HCT116 (cell line): Measurements from ENCODE around the gene CDH4. TPM values are rescaled to one million over a fixed set of nuclear protein-coding genes. Genes with fewer than 3 reads are reported as not detected.

Source experiments
- ATAC-seq: fragments of 200-7000 bp; cut with Tn5 transposase; 2 replicates; pipeline ENCODE4 v1.9.1; 2020; ENCODE audit warnings: mild to moderate bottlenecking, moderate library complexity
- BruUV-seq: library from RNA; stranded (reverse); fragments of 400-500 nt; replicated peaks from 2 replicates; lab custom pipeline; 2021; lab: Mats Ljungman, UMichigan
- CTCF ChIA-PET: fragments of 300-600 bp; sonication (Branson Sonifier 250); formaldehyde crosslinking; loops from one replicate; lab custom pipeline; 2021; ENCODE audit warnings: antibody characterized with exemption; lab: Charles Lee
- POLR2A ChIA-PET: fragments of 300-600, 350-600 bp; sonication (Branson Sonifier 250); formaldehyde crosslinking; loops from one replicate; lab custom pipeline; 2021; ENCODE audit warnings: antibody characterized with exemption; lab: Charles Lee
- RAD21 ChIA-PET, 2 experiments: fragments of 300-600 bp; sonication (Branson Sonifier 250); formaldehyde crosslinking; loops; one replicate each; lab custom pipeline; 2023; ENCODE audit warnings: low total read pairs in 2 of 2; ENCODE audit not compliant: uncharacterized antibody in 2 of 2, unreplicated experiment in 2 of 2, low non-redundant PET in 1 of 2; lab: Charles Lee
- DNase-seq: peaks from one replicate; pipeline ENCODE4 v3.0.0-alpha.2; 2010; ENCODE audit warnings: low read depth, low spot score
- H2AFZ ChIP-seq: fragments of 200-600 bp; shearing (Covaris generic), sonication (generic); 2 replicates; pipeline ENCODE4 v1.6.1; 2017; ENCODE audit warnings: low read depth, mixed run types, mixed read lengths, antibody characterized with exemption, low read length; ENCODE audit not compliant: poor library complexity, severe bottlenecking
- H3K27ac ChIP-seq: 2 replicates; pipeline ENCODE4 v1.5.1; 2012; ENCODE audit warnings: low read depth, low read length
- H3K27me3 ChIP-seq: fragments of 200-600 bp; sonication (generic); 2 replicates; pipeline ENCODE4 v1.6.1; 2016; ENCODE audit warnings: mixed run types, low read length, mixed read lengths; ENCODE audit not compliant: insufficient read depth
- H3K36me3 ChIP-seq, 2 experiments: fragments of 200-500 bp in 1 of 2; fragments of 200-600 bp in 1 of 2; sonication (Bioruptor generic) in 1 of 2; sonication (generic) in 1 of 2; 2 replicates each; pipeline versions ENCODE4 v1.5.1 to v1.6.1; 2014 to 2016; ENCODE audit warnings: low read length in 2 of 2, inconsistent platforms in 1 of 2, mixed read lengths in 1 of 2, mixed run types in 1 of 2; ENCODE audit not compliant: insufficient read depth in 2 of 2, control insufficient read depth in 1 of 2
- H3K4me1 ChIP-seq, 2 experiments: fragments of 200-600 bp in 1 of 2; sonication (generic) in 1 of 2; 2 replicates each; pipeline versions ENCODE4 v1.5.1 to v1.6.1; 2012 to 2017; ENCODE audit warnings: low read length in 2 of 2, inconsistent platforms in 1 of 2, mild to moderate bottlenecking in 1 of 2, mixed read lengths in 1 of 2, mixed run types in 1 of 2, moderate library complexity in 1 of 2; ENCODE audit not compliant: insufficient read depth in 2 of 2, control insufficient read depth in 1 of 2
- H3K4me2 ChIP-seq: fragments of 200-600 bp; sonication (generic); 2 replicates; pipeline ENCODE4 v1.6.1; 2017; ENCODE audit warnings: mixed run types, low read length, mixed read lengths
- H3K4me3 ChIP-seq, 2 experiments: fragments of 200-600 bp in 1 of 2; sonication (generic) in 1 of 2; replicated peaks in 1 of 2; 2 replicates each; pipeline ENCODE4 v1.5.1; 2011 to 2016; ENCODE audit warnings: low read length in 2 of 2, control low read depth in 1 of 2, low read depth in 1 of 2, mild to moderate bottlenecking in 1 of 2, mixed read lengths in 1 of 2, mixed run types in 1 of 2
- H3K79me2 ChIP-seq: fragments of 200-600 bp; sonication (generic); 2 replicates; pipeline ENCODE4 v1.6.1; 2017; ENCODE audit warnings: mild to moderate bottlenecking, mixed run types, low read length, moderate library complexity, mixed read lengths; ENCODE audit not compliant: insufficient read depth
- H3K9ac ChIP-seq: fragments of 200-600 bp; sonication (generic); 2 replicates; pipeline ENCODE4 v1.6.1; 2016; ENCODE audit warnings: low read length, mixed read lengths
- H3K9me2 ChIP-seq: fragments of 200-600 bp; sonication (generic), shearing (Covaris generic); 2 replicates; pipeline ENCODE4 v1.6.1; 2017; ENCODE audit warnings: mixed run types, mild to moderate bottlenecking, moderate library complexity; ENCODE audit not compliant: insufficient read depth
- H3K9me3 ChIP-seq, 2 experiments: fragments of 200-500 bp in 1 of 2; fragments of 200-600 bp in 1 of 2; sonication (Bioruptor generic) in 1 of 2; sonication (generic) in 1 of 2; 2 replicates each; pipeline ENCODE4 v1.6.1; 2014 to 2017; ENCODE audit warnings: low read length in 2 of 2, mixed read lengths in 2 of 2, inconsistent platforms in 1 of 2, low read depth in 1 of 2, mild to moderate bottlenecking in 1 of 2, mixed run types in 1 of 2, moderate library complexity in 1 of 2; ENCODE audit not compliant: control insufficient read depth in 1 of 2, insufficient read depth in 1 of 2
- H4K20me1 ChIP-seq: fragments of 200-600 bp; sonication (generic), shearing (Covaris generic); 2 replicates; pipeline ENCODE4 v1.6.1; 2017; ENCODE audit warnings: mixed run types, mild to moderate bottlenecking, moderate library complexity; ENCODE audit not compliant: insufficient read depth
- CEBPB ChIP-seq: IDR thresholded peaks from 2 replicates; pipeline ENCODE4 v1.6.1; 2012; ENCODE audit warnings: low read depth
- ELF1 ChIP-seq: IDR thresholded peaks from 2 replicates; pipeline ENCODE4 v1.6.1; 2012; ENCODE audit warnings: low read depth, borderline replicate concordance
- EZH2 ChIP-seq: fragments of 200-600 bp; sonication (generic); IDR thresholded peaks from 2 replicates; pipeline ENCODE4 v1.6.1; 2017; ENCODE audit warnings: antibody characterized with exemption, mixed run types
- EZH2phosphoT487 ChIP-seq: fragments of 200-600 bp; IDR thresholded peaks from 2 replicates; pipeline ENCODE4 v1.6.1; 2018; ENCODE audit warnings: antibody characterized with exemption, borderline replicate concordance
- FOSL1 ChIP-seq: IDR thresholded peaks from 2 replicates; pipeline ENCODE4 v1.6.1; 2012; ENCODE audit warnings: low read depth
- JUND ChIP-seq: IDR thresholded peaks from 2 replicates; pipeline ENCODE4 v1.6.1; 2012
- POLR2A ChIP-seq: IDR thresholded peaks from 2 replicates; pipeline ENCODE4 v1.7.0; 2011; ENCODE audit warnings: borderline replicate concordance; ENCODE audit not compliant: insufficient read depth, insufficient read length; ENCODE audit errors: extremely low read depth
- POLR2AphosphoS5 ChIP-seq: IDR thresholded peaks from 2 replicates; pipeline ENCODE4 v1.6.1; 2011; ENCODE audit warnings: mild to moderate bottlenecking, low read depth, low read length, moderate library complexity
- SIN3A ChIP-seq: IDR thresholded peaks from 2 replicates; pipeline ENCODE4 v1.6.1; 2012; ENCODE audit warnings: low read depth
- SP1 ChIP-seq: IDR thresholded peaks from 2 replicates; pipeline ENCODE4 v1.6.1; 2012; ENCODE audit warnings: low read depth
- TCF7L2 ChIP-seq: IDR thresholded peaks from 2 replicates; pipeline ENCODE4 v1.7.0; 2011; ENCODE audit warnings: borderline replicate concordance, inconsistent platforms; ENCODE audit not compliant: insufficient read depth, insufficient read length; ENCODE audit errors: extremely low read depth
- YY1 ChIP-seq: IDR thresholded peaks from 2 replicates; pipeline ENCODE4 v1.6.1; 2011; ENCODE audit warnings: low read length, low read depth, moderate library complexity, mild to moderate bottlenecking; ENCODE audit not compliant: insufficient replicate concordance; ENCODE audit errors: extremely low read depth
- ZFX ChIP-seq: fragments of 450-650 bp; IDR thresholded peaks from 2 replicates; pipeline ENCODE4 v1.6.1; 2017
- ZNF274 ChIP-seq: fragments of 200-500 bp; sonication (Bioruptor generic); IDR thresholded peaks from 2 replicates; pipeline ENCODE4 v1.6.1; 2014; ENCODE audit warnings: mild to moderate bottlenecking, low read depth, low read length, inconsistent platforms
- intact Hi-C: fragments of 100-400 bp; cut with micrococcal nuclease; formaldehyde crosslinking; loops from 2 replicates; pipeline ENCODE4 v1.10.0; 2022
- total RNA-seq: library from RNA; stranded (reverse); gene quantifications from one replicate; pipeline ENCODE4 v1.2.1, GENCODE V29; 2021; ENCODE audit not compliant: unreplicated experiment
- TF ChIP-seq, protein P1 (sequence below): IDR thresholded peaks from 2 replicates; pipeline ENCODE4 v1.6.1; 2012
- TF ChIP-seq, protein P2 (sequence below): IDR thresholded peaks from 2 replicates; pipeline ENCODE4 v1.6.1; 2012
- TF ChIP-seq, protein P3 (sequence below): IDR thresholded peaks from 2 replicates; pipeline ENCODE4 v1.6.1; 2011; ENCODE audit warnings: mild to moderate bottlenecking, low read length, moderate library complexity; ENCODE audit not compliant: insufficient replicate concordance; ENCODE audit errors: extremely low read depth

Gene CDH4
- total RNA-seq, 1 experiment from 2014 or later: not detected

DNA sequence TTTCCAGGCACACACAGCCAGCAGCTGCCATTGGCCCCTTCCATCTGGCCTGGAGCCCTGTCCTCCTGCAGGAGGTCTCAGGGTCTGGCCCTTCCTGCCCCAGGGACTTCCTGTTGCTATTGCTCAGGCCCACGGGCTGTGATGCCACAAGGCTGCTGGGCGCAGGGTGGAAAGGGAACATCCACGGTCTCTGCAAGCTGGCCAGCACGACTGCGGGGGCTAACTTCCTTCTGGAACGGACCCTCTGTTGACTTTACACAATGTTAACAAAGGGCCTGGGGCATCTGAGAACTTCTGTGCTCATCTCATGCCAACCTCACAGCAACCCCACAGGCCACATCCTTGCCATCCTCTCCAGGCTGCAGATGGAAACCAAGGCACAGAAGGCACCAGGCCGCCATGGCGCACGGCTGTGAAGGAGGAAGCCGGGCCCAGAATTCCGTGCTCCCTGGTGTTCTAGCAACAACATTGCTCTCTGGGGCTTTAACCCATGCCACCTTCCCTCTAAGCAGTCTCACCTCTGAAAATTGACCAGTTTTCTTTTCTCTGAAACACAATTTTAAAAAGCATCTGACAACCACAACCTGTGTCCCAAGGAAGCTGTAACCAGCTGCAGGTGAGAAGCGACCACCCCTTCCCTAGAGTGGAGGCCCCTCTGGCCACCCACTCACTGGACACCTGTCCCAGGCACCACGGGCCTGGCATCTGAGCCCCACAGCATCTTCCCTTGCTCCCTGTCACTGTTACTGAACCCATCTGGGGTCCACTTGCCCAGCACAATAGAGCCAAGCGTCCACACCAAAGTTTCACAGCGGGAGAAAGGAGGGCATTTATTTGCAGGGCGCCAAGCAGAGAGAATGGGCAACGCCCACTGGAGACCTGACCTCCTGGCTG, 261.3 kb downstream of the CDH4 start:
- no TSS peak for BruUV-seq
- H3K36me3 ChIP-seq: no peaks in the 10 kb centered on the region
- H3K4me1 ChIP-seq: no peaks in the 10 kb centered on the region
- RAD21 ChIA-PET: no interaction called here
- intact Hi-C loops: no loop called here
- no peaks in the 10 kb centered on the region for H4K20me1 ChIP-seq
- H2AFZ ChIP-seq: no peak overlapping the region
- peaks cover 3% of the 10 kb centered on the region; the same call in 1 of the 2 replicates for H3K27me3 ChIP-seq
- DNase-seq (no peak), ATAC-seq (no peak)
- CTCF ChIA-PET: no interaction called here
- POLR2A ChIA-PET: no interaction called here
- no peaks in the 10 kb centered on the region for H3K79me2 ChIP-seq
- no peak overlapping the region for H3K27ac ChIP-seq
- H3K4me3 ChIP-seq: no peak overlapping the region
- H3K9ac ChIP-seq: no peak overlapping the region
- no peak overlapping the region for H3K4me2 ChIP-seq
- TF ChIP-seq CEBPB (no peak), POLR2A (no peak), ELF1 (no peak), YY1 (no peak), SP1 (no peak), POLR2AphosphoS5 (no peak), JUND (no peak), ZNF274 (no peak), ZFX (no peak), EZH2phosphoT487 (no peak), SIN3A (no peak), TCF7L2 (no peak), FOSL1 (no peak), EZH2 (no peak)
- TF ChIP-seq, protein P1, sequence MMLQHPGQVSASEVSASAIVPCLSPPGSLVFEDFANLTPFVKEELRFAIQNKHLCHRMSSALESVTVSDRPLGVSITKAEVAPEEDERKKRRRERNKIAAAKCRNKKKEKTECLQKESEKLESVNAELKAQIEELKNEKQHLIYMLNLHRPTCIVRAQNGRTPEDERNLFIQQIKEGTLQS: no peak
- TF ChIP-seq, protein P2, sequence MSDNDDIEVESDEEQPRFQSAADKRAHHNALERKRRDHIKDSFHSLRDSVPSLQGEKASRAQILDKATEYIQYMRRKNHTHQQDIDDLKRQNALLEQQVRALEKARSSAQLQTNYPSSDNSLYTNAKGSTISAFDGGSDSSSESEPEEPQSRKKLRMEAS: no peak
- TF ChIP-seq, protein P3, sequence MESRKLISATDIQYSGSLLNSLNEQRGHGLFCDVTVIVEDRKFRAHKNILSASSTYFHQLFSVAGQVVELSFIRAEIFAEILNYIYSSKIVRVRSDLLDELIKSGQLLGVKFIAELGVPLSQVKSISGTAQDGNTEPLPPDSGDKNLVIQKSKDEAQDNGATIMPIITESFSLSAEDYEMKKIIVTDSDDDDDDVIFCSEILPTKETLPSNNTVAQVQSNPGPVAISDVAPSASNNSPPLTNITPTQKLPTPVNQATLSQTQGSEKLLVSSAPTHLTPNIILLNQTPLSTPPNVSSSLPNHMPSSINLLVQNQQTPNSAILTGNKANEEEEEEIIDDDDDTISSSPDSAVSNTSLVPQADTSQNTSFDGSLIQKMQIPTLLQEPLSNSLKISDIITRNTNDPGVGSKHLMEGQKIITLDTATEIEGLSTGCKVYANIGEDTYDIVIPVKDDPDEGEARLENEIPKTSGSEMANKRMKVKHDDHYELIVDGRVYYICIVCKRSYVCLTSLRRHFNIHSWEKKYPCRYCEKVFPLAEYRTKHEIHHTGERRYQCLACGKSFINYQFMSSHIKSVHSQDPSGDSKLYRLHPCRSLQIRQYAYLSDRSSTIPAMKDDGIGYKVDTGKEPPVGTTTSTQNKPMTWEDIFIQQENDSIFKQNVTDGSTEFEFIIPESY: no peak
- no peaks in the 10 kb centered on the region for H3K9me3 ChIP-seq
- H3K9me2 ChIP-seq: no peaks in the 10 kb centered on the region
